Fibroblast of the aortic adventitia (primary cell): ENCODE data around the gene IGF1R. TPM values are rescaled to one million over a fixed set of nuclear protein-coding genes. Genes with fewer than 3 reads are reported as not detected.

Experiments used
- DNase-seq: peaks from one replicate; pipeline ENCODE4 v3.0.0-alpha.2; 2010; ENCODE audit warnings: low read depth
- H3K4me3 ChIP-seq: 2 replicates; pipeline ENCODE4 v1.5.1; 2011; ENCODE audit warnings: low read depth, mild to moderate bottlenecking, control low read depth, low read length, moderate library complexity
- CTCF ChIP-seq: IDR thresholded peaks from 2 replicates; pipeline ENCODE4 v1.5.1; 2011; ENCODE audit warnings: mild to moderate bottlenecking, low read length, control low read depth, inconsistent platforms; ENCODE audit not compliant: insufficient read depth
- total RNA-seq: library from RNA; depleted of rRNA; stranded (reverse); fragments of >200 nt; gene quantifications from 2 replicates; pipeline ENCODE4 v1.2.3, GENCODE V29; 2012; ENCODE audit warnings: low replicate concordance

The IGF1R gene
- total RNA-seq, 1 donor: 45.6 TPM

DNA sequence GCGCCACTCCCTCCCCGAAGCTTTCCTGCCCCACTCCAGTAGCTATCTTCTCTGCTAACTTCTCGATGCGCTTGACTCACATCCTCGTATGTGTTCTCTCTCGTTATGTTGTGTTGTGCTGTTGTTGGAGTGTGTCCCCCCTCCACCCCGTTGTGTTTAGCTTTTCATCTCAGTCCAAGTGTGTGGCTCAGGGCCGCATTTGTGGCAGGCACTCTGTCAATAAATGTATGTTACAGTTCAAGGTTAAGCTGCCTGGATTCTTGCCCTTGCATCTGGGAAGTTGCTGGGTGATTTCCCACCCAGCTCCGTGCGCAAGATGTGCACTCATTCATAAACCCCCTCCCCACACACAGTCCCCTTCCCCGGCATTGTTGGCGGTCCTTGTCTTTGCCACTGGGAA is 287.4 kb downstream of the IGF1R start:
- H3K4me3 ChIP-seq: no peak overlapping the region
- TF ChIP-seq CTCF: no peak
- no peak for DNase-seq

DNA sequence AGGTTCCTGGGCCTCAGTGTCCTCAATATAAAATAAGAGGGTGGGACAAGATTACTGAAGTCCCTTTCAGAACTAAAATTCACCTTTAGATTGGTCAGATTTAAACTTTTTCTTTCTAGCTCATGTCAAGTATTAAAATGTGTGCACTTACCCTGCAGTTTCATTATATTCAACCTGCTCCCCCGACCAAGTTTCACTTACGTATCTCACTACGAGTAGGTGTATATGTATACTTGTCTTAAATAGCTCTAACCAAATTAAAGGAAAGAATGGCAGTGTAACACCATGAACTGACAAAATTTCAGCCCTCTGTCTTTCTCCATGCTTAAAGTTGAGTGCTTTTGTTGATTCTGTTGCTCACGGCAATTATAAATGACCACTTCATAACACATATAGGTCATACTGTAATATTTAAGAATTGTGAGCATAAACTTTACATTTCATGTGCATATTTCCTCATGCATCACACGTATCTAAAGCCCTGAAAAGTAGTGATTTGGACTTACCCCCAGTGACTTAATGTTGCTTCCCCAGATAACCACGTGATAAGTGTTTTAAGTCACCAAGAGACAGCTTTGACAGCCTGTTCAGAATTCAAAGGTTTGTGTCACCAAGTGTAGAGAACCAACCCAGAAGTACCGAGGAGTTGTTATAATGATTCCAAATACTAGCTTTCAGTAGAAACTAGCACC is 289.2 kb downstream of the IGF1R start:
- no peak for DNase-seq
- TF ChIP-seq CTCF: no peak
- no peak overlapping the region for H3K4me3 ChIP-seq

DNA sequence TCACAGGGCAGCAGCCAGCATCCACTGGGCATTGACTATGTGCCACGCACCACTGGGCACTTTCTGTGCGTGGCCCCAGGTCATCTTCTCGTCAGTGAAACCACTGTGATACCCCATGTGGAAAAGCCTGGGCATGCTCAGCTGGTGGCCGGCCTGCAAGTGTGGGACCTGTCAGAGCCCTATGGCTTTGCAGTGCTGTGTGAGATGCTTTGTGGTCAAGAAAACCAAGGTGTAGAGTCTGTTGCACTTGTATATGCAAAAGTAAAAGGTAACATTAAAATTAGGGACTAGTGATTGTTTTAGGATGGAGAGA is 289.7 kb downstream of the IGF1R start:
- H3K4me3 ChIP-seq: no peak overlapping the region
- TF ChIP-seq CTCF: no peak
- no peak for DNase-seq

- DNase-seq: no peak
- TF ChIP-seq CTCF: no peak
- no peak overlapping the region for H3K4me3 ChIP-seq
These were observed 290.5 kb downstream of the IGF1R start for GRCh38 chr15:98938799-98939198.

DNA sequence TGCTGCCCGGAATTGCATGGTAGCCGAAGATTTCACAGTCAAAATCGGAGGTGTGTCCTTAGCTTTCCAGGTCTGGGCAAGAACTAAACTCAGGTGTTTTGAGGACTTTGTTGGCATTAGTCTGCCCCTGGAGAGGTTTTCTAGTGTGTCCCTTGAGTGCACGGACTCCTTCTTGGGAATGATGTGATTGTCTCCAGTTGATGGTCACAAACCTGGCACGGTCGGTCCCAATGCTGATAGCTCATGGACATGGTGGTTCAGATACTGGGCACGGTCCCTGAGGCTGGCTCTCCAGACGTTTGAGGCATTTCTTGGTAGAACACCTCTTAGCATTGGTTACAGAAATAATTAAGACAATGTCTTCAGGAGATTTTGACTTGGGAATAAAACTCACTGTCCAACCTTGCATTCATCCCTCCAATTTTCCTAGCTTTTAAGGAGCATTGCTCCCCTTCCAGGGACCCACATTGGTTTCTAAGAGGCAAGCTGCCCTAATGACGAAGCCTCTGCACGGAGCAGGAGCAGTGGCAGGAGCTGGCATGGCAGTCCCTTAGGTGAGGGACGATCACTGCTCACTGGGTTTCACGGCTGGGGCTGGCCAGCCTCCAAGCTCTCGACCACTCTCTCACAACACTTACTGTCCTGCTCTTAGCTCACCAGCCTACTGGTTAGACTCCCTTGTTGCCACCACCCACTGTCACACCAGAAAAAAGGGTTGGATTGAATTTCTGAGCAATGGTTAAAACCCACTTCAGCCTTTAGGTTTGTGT is 291.2 kb downstream of the IGF1R start:
- no peak overlapping the region for H3K4me3 ChIP-seq
- no peak for TF ChIP-seq CTCF
- no peak for DNase-seq

GRCh38 chr15:98941595-98942255 is 293.4 kb downstream of the IGF1R start:
- no peak for TF ChIP-seq CTCF
- DNase-seq: no peak
- no peak overlapping the region for H3K4me3 ChIP-seq
